Activated T-cell treated with anti-CD3 and anti-CD28 coated beads, Interleukin-2, amount 50 U/mL, for 1 hour (primary cell): ENCODE results near the gene ASB15.
A peak's percentile ranks its signal among the peaks of the same experiment; 100 is the strongest.
"Not testable (repeated sequence)": the region's sequence is repeated elsewhere in the genome, so short reads cannot be mapped to it uniquely, and the experiment has no call there.

ENCODE experiments used
- DNase-seq: peaks from one replicate; pipeline ENCODE4 v3.0.0-alpha.2; 2020

Gene ASB15

DNA sequence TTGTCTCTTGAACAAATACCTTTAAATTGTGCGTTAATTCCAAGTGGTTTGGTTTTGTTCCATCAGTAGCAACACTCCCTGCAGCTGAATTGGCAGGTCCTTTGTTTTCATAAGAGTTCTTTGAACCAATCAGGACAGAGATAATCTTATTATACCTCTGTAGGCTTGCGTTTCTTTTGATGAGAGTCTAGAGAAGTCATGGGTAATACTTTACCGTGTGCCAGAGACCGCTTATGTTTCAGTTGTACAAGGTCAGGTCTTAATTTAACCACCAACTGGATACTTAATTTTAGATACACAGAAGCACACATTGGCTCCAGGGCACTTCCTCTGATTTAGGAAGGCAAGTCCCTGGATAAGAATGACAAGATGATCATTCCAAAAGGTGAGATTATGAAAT, at the start of gene ASB15:
Gene ASB15, plus strand, starts transcription at position 292 of the 400 bp plus-strand sequence. CDS start 12,682 bp downstream, outside the sequence.
- DNase-seq: no peak

DNA sequence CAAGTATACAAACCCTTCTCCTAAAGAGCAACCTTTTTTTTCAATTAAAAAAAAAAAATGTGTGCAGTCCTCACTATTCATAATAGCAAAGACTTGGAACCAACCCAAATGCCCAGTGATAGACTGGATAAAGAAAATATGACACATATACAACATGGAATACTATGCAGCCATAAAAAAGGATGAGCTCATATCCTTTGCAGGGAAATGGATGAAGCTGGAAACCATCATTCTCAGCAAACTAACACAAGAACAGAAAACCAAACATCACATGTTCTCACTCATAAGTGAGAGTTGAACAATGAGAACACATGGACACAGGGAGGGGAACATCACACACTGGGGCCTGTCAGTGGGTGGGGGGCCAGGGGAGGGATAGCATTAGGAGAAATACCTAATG, 49.5 kb upstream of the ASB15 start:
- not testable (repeated sequence) for DNase-seq

DNA sequence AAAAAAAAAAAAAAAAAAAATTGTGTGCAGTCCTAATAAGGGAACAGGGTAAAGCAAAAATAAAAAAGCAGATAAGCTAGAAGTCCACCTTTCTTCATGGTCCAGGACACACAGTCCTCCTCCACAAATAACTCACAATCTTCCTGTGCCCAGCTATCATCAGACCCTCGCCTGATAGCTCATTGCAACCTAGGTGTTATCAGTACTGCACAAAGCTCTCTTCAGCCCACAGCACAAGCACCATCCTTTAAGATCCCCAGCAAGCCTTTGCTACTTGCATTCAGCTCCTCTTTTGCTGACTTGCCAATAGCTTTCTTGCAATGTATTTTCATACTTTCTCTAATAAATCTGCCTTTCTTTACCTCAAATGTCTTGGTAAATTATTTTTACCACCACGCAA, 49.0 kb upstream of the ASB15 start:
- no peak for DNase-seq

DNA sequence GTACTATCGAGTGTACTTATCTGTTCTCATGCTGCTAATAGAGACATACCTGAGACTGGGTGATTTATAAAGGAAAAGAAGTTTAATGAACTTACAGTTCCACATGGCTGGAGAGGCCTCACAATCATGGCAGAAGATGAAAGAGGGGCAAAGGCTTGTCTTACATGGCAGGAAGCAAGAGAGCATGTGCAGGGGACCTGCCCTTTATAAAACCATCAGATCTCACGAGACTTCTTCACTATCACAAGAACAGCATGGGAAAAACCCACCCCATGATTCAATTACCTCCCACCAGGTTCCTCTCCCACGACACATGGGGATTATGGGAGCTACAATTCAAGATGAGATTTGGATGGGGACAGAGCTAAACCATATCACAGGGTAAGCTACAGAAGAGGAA, 48.5 kb upstream of the ASB15 start:
- no peak for DNase-seq

DNA sequence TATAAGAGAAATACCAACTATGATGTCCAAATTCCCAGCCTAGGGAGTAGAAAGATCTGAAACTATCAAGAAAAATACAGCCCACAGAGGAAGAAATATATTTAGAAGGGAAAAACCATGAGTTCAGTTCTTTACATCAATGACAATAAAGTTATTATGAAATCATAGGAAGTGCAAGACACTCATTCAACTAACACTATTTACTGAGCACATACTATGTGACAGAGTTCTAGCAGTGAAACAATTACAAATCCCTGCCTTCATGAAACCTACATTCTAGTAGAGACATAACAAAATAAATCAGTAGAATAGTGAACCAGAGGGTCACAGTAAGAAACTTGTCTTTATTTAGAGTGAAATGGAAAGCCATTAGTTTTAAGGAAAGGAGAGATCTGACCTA, 46.1 kb upstream of the ASB15 start:
- no peak for DNase-seq

DNA sequence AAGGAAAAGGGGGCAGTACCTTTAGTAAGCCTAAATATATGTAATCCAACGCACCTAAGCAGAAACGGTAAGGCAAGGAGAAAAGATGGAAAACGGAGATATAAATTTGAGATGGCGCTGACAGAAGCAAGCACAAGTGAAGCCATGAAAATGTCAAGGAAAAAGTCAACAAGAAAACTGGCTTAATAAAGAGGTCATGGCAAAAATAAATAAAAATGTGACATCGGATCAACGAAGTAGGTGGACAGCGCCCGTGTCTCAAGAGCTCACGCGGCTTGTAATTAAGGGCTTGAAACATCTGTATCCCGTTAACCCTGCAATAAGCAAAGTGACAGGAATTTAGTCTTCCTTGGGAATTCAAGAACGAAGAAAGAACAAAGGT, 44.6 kb upstream of the ASB15 start:
- no peak for DNase-seq

DNA sequence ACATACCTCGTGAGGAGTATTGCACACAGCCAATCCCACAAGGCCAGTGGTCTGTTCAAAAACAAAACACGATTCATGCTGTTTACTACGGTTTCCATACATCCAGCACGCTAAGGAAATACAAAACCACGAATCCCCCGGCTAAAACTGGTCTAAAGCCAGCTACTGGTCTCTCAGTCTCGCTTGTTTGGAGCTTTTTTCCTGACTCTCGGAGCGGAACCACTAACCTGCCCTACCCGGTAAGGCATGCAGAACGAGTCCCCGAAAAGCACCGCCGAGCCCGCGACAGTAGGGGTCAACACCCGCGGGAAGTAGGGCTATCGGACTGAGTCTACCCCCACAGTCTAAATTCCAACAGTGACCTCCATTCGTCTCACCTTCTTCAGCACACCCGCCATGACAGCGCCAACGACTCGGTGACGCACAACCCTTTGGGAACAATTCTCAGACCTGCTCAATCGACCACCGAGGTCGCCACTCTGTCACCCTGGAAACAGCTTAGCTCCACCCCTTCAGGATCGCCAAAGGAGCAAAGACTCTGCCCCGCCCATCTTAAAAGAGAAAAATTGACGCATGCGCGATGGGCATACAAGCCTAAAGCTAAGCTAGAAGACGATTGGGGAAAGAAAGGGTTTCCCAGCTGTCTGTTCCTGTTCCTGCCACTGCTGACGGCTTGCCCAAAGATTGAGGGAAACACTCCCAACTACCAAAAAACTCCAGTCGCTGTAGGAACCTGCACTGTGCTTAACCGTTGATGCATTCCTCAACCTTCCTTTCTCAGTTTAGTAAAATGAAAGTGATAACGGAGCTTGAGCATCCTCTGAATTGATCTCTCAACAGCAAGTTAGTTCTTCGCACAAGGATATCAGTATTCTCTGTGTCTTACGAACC, 44.0 kb upstream of the ASB15 start, which contains the start of gene NDUFA5:
Gene NDUFA5, minus strand, starts transcription at position 421 of the 891 bp plus-strand sequence. Its CDS starts 23 bp downstream, at position 398.
- peak; percentile 90 for DNase-seq

DNA sequence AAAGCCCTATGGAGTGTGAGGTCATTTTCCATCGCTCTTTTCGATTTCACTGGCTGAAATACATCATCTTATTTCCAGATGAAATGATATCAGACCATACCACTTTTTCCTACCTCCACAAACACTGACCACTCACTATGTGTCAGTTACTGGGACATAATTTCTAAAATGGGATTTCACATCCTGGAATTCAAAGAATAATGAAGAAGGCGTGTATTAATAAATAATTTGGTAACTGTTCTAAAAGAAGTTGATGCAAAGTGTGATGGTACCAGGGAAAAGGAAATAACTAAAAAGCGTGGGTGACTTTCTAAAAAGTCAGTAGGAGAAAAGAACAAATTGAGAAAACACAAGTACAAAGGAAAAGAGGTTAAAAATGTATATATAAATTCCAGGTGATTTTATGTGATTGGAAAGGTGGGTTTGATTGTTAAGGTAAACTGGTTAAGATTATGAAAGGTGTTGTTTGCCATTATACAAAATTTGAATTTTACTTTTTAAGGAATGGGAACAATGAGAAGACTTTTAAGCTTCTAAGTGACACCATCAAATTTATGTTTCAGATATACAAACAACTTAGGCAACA, 43.2 kb upstream of the ASB15 start:
- DNase-seq: no peak

DNA sequence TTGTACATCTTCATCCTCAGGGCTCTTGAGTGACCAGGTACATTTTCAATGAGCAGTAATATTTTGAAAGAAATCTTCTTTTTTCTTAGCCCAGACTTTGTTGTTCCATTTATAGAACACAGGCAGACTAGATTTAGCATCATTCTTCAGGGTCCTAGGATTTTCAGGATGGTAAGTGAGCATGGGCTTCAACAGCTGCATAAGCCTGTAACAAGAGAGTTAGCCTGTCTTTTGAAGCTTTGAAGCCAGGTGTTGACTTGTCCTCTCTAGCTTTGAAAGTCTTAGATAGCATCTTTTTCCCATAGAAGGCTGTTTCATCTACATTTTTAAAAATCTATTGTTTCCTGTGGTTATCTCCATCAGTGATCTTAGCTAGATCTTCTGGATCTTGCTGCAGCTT, 39.5 kb upstream of the ASB15 start:
- DNase-seq: no peak

DNA sequence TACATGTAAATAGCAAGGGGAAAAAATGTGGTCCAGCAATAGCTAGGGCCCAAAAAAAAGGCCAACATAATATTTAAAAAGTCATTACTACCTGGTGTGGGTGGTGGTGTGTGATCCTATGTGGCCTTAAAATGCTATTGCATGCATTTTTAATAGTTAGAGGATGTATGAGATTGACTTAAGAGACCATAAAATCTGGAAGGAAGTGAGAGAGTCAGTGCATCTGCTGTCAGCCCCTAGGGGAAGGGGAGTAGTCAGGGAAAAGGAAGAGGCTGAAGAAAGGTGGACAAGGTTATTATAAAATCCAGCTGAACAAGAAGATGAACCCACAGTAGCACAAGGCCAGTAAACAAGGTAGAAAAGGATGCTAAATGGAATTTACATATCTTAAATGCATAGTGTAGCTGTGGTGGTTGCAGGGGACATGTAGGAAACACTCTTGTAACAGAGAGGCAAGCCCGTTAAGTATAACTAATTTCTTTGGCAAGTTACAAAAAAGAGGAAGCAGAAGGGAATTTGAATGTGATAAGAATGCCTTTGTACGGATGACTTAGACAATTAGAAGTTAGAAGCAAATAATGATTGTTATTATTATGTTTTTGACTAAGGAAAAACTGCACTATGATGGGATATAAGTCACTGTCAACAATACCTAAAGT, 32.1 kb upstream of the ASB15 start:
- no peak for DNase-seq

DNA sequence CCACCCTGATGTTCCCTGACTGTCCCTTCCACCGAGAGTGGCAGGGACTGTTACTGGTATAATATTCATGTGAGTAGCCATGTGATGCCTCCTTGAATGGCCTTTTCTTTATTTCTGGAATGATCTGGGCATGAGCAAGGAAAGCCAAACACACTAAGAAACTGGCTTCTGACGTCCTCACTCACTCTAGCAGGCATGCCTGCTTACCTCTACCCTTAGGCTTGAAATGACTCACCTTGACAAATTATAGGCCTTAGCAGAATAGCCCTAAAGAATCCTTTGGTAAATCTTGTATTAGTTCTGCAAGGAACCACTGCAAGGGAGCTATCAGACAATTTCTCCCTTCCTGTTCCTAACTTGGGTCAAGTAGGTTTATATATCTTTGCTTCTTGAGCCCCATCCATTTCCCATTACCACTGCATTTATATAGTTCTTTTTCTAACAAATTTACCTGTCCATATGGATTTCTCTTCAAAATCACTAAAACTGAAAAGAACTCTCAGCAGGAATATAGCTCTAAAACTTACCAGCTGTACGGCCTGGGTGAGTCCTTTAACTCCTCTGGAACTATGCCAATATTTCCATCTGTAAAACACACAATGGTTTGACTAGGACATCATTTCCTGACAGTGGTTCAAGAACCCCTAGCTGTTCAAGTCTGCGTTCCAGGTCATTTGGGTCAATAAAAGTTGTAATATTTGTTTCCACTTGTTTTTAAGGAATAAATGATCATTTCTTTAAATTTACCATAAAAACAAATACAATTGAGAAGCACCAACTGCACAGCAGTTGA, 31.0 kb upstream of the ASB15 start:
- DNase-seq: no peak

DNA sequence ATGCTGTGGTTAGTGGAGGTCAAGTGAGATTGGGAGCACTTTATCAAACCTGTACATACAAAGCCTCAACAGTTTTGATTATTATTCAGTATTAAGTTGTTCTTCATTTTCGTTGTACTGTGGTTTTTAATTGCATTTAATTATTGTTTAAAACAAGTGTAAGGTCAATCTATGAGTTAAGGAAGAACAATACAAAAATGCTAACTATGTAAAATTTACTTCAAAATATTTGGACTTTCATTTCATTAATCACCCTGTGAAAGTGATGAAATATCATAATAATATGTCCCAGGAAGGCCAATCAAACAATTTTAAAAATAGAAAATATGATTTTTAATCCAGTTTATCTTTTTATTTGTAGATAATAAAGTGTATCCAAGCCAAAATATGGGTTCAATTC, 30.4 kb upstream of the ASB15 start:
- DNase-seq: no peak

DNA sequence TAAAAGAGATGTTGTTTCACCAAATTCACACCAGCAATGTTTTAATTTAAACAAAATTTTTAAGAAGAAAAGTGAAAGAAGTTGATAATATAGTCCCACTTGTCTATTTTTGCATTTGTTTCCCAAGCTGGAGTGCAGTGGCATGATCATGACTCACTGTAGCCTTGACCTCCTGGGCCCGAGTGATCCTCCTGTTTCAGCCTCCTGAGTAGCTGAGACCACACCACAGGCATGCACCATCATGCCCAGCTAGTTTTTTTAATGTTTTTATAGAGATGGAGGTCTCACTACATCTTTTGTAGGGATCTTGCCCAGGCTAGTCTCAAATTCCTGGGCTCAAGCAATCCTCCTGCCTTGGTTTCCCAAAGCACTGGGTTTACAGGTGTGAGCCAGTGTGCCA, 29.9 kb upstream of the ASB15 start:
- DNase-seq: no peak

DNA sequence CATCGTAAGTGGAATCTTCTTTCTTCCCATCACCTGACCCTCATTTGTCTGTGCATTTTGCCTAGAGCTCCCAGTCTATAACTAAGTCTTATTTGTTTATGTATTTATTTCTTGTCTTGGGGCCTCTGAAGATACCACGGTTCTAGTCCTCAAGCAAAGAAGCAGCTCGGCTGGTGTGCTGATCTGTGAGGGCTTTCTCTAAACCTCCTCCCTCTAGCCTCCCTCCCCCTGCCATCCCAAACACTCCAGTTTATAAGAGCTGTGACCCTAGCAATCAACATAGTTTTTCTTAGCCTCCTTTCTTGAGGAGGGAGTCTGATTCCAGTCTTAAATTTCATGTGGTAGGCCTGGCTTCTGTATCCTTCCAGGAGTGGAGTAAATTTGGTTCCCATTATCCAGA, 28.3 kb upstream of the ASB15 start:
- DNase-seq: no peak

DNA sequence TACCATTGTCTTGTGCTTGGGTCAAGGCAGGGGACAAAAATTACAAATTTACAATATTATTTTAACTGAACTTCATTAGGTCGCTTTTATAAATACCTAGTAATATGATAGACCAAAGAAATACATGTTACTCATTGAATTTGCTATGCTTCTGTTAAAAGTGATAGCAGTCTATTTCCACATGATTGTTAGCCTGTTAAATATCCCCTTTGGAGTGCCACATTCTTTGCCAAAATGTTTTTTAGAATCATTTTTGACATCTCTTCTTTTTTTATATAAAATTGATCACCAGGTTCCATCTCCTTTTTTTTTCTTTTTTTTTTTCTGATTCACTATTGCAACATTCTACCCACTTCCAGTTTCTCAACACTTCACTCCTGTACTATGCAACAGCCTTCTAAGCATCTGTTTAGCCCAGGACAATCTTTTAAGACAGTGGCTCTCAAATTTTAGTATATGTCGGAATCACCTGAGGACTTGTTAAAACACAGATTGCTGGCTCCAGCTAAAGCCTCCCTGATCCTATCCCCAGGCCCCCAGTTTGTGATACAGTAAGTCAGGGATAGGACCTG, 27.6 kb upstream of the ASB15 start:
- DNase-seq: no peak

DNA sequence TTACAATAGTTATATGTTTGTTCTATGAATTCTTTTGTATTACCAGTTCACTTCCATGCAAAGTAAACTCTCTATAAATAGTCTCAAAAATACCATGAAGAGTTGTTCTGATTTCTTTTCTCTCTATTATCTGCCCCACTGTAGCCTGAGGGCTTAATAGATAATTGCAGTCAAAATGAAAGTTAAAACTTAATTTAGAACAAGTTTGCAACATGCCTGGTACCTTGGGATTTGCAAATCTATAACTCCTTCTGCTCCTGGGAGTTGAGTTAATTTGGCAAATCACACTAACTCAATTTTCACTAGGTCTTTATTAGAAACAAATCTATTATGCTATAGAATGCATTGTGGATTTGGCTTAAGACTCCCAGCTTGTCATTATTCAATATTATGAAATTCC, 22.2 kb upstream of the ASB15 start:
- no peak for DNase-seq

DNA sequence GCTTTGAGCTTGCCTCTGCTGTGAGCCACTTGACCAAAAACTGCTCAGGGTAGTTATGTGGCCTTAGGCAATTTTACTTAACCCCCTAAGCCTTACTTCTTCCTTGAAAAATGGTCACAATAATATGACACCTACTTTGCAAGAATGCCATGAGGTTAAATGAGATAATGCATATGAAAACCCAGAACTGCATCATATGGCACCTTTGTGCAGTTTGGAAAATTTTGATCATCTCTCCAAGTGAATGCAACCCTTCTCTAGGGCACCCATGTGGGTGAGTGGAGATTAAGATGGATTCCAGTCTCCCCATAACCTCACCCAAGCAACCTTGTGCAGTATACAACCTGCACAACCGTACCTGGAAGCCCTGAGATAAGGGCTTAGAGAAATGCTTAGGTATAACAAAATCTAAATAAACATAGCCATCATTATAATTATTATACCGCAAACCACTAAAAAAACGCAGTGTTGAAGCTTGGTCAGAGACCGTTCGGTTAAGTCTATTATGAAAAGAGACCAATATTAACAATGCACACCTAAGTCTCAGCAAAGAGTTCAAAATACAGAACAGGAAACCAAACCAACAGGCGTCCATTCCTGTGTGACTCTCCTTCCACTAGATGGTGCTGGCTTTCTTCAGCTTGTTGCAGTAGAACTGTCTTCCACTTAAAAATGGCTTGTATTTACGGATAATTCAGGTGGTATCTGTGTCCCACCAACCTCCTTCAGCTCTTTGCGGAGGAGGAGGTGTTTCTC, 21.0 kb upstream of the ASB15 start:
- no peak for DNase-seq

DNA sequence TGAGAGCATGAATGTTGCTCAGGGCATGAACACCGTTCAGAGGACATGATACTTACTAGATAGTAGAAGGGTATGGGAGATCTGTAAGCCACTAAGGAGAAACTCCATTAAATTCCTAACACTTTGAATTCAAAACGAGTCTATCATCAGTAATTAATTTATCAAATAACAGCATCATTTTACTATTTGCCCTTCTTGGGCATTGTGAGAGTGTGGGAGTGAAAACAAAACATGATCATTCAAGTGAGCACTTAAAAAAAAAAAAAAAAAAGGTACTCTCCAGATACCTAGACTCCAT, 20.5 kb upstream of the ASB15 start:
- no peak for DNase-seq

DNA sequence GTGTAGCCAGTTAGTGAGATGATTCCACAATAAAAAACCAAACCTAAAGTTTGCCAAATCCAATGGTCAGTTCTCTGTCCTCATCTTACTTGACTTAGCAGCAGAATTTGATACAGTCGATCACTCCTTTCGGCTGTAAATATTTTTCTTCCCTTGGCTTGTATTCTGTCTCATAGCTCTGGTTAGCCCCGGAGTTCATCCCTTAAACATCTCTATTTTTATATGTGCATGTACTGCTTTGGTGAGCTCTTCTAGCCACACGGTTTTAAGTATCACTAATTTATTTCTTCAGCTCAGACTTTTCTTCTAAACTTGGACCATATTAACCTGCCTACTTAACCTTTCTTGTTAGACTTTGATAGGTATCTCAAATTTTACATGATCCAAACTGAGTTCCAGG, 17.8 kb upstream of the ASB15 start:
- DNase-seq: no peak

DNA sequence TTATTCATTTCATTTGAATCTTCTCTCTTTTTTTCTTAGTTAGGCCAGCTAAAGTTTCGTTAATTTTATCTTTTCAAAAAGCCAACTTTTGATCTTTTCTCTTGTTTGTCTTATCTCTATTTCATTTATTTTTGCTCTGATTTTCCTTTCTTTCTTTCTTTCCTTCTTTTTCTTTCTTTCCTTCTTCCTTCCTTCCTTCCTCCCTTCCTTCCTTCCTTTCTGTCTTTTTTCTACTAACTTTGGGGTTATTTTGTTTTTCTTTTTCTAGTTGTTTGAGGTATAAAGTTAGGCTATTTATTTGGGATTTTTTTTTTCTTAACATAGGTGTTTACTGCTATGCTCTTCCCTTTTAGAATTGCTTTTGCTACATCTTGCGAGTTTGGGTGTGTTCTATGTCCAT, 13.2 kb upstream of the ASB15 start:
- DNase-seq: no peak

DNA sequence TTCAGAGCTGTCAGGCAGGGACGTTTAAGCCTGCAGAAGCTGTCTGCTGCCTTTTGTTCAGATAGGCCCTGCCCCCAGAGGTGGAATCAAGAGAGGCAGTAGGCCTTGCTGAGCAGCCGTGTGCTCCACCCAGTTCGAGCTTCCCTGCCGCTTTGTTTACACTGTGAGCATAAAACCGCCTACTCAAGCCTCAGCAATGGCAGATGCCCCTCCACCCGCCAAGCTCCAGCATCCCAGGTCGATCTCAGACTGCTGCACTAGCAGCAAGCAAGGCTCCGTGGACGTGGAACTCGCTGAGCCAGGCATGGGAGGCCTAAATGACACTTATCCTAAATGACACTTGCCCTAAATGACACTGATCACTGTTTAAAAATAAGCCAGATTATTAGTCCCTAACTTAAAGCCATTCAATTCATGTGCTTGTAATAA, 6.8 kb upstream of the ASB15 start:
- no peak for DNase-seq

DNA sequence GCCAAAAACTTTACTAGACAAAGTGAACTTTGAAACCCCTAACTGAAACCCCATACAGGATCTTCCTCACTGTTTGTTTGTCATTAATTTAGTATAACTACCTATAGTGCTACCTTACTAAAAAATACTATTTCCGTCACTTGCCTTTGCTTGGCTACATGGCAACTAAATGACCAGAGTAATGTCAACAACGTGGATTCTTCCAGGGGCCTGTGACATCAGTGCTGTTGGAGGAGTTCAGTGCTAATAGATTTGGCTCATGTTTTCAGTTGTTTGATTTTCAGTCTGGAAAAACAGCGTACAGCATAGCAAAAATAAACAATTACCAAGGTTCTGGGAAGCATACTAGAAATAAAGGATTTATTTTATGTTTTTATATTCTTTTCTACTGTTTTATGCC, 3.0 kb upstream of the ASB15 start:
- DNase-seq: no peak
